ENCODE results near the gene TMEM221. TPM values are rescaled to one million over a fixed set of nuclear protein-coding genes. Genes with fewer than 3 reads are reported as not detected.
A peak's percentile ranks its signal among the peaks of the same experiment; 100 is the strongest.
"Not testable (repeated sequence)": the region's sequence is repeated elsewhere in the genome, so short reads cannot be mapped to it uniquely, and the experiment has no call there.

TMEM221 gene
- total RNA-seq, 1 donor from 2014 or later: not detected

DNA sequence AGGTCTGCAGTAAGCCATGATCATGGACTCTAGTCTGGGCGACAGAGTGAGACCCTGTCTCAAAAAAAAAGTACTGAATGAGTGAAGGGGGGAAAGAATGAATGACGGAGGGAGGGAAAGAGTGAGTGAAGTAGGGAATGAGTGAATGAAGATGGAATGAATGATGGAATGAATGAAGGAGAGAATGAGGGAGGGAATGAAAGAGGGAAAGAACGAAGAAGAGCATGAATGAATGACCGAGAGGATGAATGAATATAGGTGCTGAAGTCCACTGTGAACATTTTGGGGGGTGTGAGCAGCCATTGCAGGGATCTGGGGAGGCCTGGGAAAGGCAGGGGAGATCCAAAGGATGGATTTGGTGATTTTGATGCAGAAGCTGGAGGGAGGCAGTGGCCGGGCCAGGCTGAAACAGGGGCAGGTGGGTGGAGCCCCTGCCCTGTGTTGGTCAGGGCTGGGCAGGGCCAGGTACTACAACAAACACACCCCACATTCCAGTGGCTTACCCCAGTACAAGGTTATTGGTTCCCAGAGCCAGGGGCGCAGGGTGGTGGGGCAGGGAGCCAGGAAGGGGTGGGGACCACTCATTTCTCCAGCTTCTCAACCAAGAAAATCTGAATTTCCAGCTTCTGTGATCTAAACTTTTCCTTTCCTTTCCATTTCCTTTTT, 36.2 kb upstream of the TMEM221 start:
- Mint-ChIP-seq H3K4me1 (ENCODE audit: low read depth) (peaks cover 7% of the 10 kb centered on the region), H3K27me3 (ENCODE audit: low read depth) (no peaks in the 10 kb centered on the region), H3K9me3 (no peaks in the 10 kb centered on the region), H3K27ac (no peak overlapping the region), H3K36me3 (ENCODE audit: low read depth) (no peaks in the 10 kb centered on the region), H3K4me3 (ENCODE audit: low read depth) (no peak overlapping the region)
- DNase-seq (ENCODE audit: low spot score): no peak
- intact Hi-C loops (cut with micrococcal nuclease): no loop called here

DNA sequence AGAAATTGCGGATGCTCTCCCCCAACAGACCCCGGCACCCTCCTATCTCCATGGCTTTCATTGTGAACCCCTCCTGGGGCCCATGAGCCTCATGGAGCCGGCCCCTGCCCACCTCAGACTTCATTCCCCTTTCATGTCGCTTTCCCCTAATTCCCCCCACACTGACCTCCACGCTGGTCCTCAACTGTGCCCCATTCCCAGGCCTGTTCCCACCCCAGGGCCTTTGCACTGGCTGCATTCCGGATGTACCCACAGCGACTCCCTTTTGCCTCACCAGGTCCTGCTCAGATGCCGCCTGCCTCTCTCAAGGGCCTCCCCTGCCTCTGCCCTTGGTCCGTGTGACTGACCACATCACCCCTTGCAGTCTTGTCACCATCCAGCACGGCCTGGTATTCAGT, 35.1 kb upstream of the TMEM221 start:
- no peak for DNase-seq (ENCODE audit: low spot score)
- Mint-ChIP-seq H3K4me1 (ENCODE audit: low read depth) (no peaks in the 10 kb centered on the region), H3K9me3 (no peaks in the 10 kb centered on the region), H3K36me3 (ENCODE audit: low read depth) (no peaks in the 10 kb centered on the region), H3K27ac (no peak overlapping the region), H3K27me3 (ENCODE audit: low read depth) (no peaks in the 10 kb centered on the region), H3K4me3 (ENCODE audit: low read depth) (no peak overlapping the region)
- intact Hi-C loops (cut with micrococcal nuclease): no loop called here

DNA sequence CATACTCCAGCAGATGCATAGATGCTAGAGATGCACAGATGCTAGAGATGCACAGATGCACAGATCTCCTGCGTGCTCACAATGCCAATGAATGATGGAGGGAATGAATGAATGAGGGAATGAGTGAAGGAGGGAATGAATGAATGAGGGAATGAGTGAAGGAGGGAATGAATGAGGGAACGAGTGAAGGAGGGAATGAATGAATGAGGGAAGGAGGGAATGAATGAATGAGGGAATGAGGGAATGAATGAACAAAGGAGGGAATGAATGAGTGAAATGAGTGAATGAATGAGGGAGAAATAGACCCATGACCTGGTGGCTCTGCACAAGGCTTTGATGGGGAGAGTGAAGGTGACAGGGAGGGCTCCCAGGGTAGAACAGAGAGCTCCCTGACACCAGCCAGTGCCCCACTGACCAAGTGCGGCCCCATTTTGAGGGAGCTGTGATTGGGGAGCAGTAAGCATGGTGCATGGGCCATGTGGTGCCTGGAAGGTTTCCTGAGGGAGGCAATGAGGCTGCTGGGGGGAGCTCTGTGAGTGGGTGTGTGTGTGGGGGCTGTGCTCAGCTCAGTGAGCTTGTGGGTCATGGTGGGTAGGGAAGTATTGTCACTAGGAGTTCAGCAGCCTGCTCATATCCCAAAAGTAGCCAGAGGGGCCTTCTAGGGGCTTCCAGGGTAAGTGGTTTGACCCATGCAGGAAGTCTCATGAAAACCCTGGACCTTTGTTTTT, 34.6 kb upstream of the TMEM221 start:
- no peak overlapping the region for H3K4me3 Mint-ChIP-seq (ENCODE audit: low read depth)
- no peak overlapping the region for H3K27ac Mint-ChIP-seq
- H3K36me3 Mint-ChIP-seq (ENCODE audit: low read depth): no peaks in the 10 kb centered on the region
- no peaks in the 10 kb centered on the region for H3K27me3 Mint-ChIP-seq (ENCODE audit: low read depth)
- no peaks in the 10 kb centered on the region for H3K4me1 Mint-ChIP-seq (ENCODE audit: low read depth)
- intact Hi-C loops (cut with micrococcal nuclease): no loop called here
- H3K9me3 Mint-ChIP-seq: no peaks in the 10 kb centered on the region
- no peak for DNase-seq (ENCODE audit: low spot score)

DNA sequence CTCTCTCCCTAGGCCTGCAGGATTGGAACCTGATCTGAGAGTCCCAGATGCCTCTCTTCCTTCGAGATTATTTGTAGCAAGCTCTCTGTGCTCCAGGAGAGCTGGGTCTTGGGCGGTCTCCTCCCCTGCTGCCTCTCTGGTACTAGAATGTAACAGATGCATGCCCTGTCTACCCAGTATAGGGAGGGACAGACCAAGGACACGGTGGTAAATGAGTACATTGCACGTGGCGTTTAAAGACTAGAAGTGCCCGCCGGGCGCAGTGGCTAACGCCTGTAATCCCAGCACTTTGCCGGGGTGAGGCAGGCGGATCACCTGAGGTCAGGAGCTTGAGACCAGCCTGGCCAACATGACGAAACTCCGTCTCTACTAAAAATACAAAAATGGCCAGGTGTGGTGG, 33.5 kb upstream of the TMEM221 start:
- Mint-ChIP-seq H3K9me3 (no peaks in the 10 kb centered on the region), H3K4me3 (ENCODE audit: low read depth) (no peak overlapping the region), H3K4me1 (ENCODE audit: low read depth) (no peaks in the 10 kb centered on the region), H3K27ac (no peak overlapping the region), H3K36me3 (ENCODE audit: low read depth) (no peaks in the 10 kb centered on the region), H3K27me3 (ENCODE audit: low read depth) (no peaks in the 10 kb centered on the region)
- intact Hi-C loops (cut with micrococcal nuclease): no loop called here
- no peak for DNase-seq (ENCODE audit: low spot score)

DNA sequence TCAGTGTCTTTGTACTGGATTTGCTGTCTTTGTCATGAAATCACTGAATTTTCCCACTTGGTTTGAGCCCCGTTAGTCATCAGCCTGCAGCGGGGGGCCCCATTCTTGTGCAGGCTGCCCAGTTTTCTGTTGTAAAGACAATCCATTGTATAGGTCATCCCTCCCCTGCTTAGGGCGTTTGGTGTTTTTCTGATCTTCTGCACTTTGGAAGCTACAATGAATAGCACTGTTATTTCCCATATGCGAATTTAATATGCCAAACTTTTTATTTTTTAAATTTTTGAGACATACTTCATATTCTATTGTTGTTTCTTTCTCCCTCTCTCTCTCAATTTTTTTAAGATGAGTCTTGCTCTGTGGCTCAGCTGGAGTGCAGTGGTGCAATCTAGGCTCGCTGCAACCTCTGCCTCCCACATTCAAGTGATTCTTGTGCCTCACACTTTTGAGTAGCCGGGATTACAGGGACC, 30.9 kb upstream of the TMEM221 start:
- DNase-seq (ENCODE audit: low spot score): no peak
- intact Hi-C loops (cut with micrococcal nuclease): no loop called here
- Mint-ChIP-seq H3K27ac (no peak overlapping the region), H3K9me3 (no peaks in the 10 kb centered on the region), H3K36me3 (ENCODE audit: low read depth) (no peaks in the 10 kb centered on the region), H3K27me3 (ENCODE audit: low read depth) (no peaks in the 10 kb centered on the region), H3K4me1 (ENCODE audit: low read depth) (no peaks in the 10 kb centered on the region), H3K4me3 (ENCODE audit: low read depth) (no peak overlapping the region)

DNA sequence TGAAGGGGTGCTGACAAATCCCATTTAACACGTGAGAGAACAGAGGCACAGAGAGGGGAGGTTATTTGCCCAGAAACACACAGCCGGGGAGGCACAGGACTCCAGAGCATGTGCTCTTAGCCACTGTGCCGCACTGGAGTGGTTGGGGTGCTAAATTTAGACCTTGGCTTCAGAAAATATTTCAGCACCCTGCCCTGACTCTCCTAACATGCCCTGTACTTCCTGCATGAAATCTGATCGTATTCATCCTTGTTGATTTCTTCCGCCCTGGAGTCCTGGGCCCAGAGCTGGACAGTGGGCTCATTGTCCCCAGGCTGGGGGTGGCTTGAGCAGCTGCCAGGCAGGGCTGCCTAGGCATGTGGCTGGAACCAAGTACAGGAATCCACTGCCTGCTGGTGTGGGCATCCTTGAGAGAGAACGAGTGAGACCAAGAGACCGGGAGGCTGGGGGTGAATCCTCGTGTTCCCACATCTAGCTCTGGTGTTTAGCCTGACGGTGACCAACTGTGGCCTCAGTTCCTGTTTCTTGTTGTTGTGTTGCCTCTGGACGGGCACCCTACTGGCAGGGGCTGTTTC, 27.2 kb upstream of the TMEM221 start:
- Mint-ChIP-seq H3K4me3 (ENCODE audit: low read depth) (no peak overlapping the region), H3K4me1 (ENCODE audit: low read depth) (peaks cover 9% of the 10 kb centered on the region), H3K27ac (no peak overlapping the region), H3K9me3 (no peaks in the 10 kb centered on the region), H3K27me3 (ENCODE audit: low read depth) (peaks cover 3% of the 10 kb centered on the region), H3K36me3 (ENCODE audit: low read depth) (no peaks in the 10 kb centered on the region)
- intact Hi-C loops (cut with micrococcal nuclease): no loop called here
- no peak for DNase-seq (ENCODE audit: low spot score)

DNA sequence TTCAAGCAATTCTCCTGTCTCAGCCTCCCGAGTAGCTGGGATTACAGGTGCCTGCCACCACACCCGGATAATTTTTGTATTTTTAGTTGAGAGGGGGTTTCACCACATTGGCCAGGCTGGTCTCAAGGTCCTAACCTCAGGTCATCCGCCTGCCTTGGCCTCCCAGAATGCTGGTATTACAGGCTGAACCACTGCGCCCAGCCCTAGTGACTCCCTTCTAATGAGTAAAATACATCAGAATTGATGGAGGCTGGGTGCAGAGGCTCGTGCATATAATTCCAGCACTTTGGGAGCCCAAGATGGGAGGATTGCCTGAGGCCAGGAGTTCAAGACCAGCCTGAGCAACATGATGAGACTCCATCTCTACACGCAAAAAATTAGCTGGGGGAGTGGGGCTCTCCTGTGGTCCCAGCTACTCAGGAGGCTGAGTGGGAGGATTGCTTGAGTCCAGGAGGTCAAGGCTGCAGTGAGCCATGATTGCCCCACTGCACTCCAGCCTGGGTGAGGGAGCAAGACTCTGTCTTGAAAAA, 26.6 kb upstream of the TMEM221 start:
- DNase-seq (ENCODE audit: low spot score); H3K36me3 Mint-ChIP-seq (ENCODE audit: low read depth); intact Hi-C loops (cut with micrococcal nuclease); H3K27me3 Mint-ChIP-seq (ENCODE audit: low read depth); H3K4me3 Mint-ChIP-seq (ENCODE audit: low read depth); H3K27ac Mint-ChIP-seq; H3K9me3 Mint-ChIP-seq; H3K4me1 Mint-ChIP-seq (ENCODE audit: low read depth): not testable (repeated sequence)

DNA sequence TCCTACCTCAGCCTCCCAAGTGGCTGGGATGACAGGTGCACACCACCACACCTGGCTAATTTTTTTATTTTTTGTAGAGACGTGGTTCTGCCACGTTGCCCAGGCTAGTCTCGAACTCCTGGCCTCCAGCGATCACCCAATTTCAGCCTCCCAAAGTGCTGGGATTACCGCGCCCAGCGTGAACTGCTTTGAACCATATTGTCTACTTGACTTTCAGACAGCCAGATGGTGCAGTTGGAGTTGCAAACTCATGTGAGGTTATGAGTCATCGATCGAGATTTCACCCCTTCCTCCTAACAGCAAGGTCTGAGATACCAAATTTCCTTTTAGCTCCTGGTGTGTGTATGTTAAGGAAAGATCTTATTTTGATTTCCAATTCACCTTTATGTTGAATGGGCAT, 24.6 kb upstream of the TMEM221 start:
- Mint-ChIP-seq H3K9me3 (no peaks in the 10 kb centered on the region), H3K27ac (no peak overlapping the region), H3K4me1 (ENCODE audit: low read depth) (peaks cover 17% of the 10 kb centered on the region), H3K27me3 (ENCODE audit: low read depth) (peaks cover 6% of the 10 kb centered on the region), H3K4me3 (ENCODE audit: low read depth) (no peak overlapping the region), H3K36me3 (ENCODE audit: low read depth) (no peaks in the 10 kb centered on the region)
- no peak for DNase-seq (ENCODE audit: low spot score)
- intact Hi-C loops (cut with micrococcal nuclease): no loop called here

DNA sequence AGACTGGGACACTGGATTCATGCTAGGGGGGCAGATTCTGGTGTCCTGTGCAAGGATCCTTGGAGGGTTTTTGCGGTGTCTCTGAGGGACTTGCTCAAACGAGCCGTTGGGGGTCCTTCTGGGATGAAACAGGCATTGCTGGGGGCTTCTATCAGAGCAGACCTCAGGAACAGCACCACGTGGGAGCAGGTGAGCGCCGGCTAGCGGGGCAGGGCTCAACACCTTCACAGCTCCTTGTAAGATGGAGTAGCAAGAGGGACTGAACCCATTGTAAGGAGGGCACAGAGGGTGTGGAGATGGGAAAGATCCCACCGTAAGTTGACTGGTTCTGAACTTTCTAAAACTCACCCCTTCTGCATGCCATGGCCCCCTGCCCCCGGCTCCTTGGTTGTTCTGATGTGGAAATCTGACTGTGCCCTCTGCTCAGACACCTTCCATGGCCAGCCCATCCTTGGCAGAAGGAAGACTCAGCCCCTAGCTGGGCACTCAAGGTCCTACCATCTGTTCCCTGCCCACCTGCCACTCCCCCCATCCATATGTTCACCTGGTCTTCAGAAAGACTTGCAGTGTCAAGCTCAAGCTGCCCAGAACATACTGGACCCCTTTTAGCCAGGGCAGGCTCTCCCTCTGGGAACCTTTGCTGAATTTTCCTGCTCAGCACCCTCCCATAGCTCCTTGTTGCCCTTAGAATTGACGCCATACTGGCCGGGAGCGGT, 23.1 kb upstream of the TMEM221 start:
- Mint-ChIP-seq H3K9me3 (no peaks in the 10 kb centered on the region), H3K36me3 (ENCODE audit: low read depth) (no peaks in the 10 kb centered on the region), H3K4me1 (ENCODE audit: low read depth) (peaks cover 17% of the 10 kb centered on the region), H3K27me3 (ENCODE audit: low read depth) (peaks cover 6% of the 10 kb centered on the region), H3K27ac (no peak overlapping the region), H3K4me3 (ENCODE audit: low read depth) (peak overlapping the region; percentile 94)
- no peak for DNase-seq (ENCODE audit: low spot score)
- intact Hi-C loops (cut with micrococcal nuclease): no loop called here

DNA sequence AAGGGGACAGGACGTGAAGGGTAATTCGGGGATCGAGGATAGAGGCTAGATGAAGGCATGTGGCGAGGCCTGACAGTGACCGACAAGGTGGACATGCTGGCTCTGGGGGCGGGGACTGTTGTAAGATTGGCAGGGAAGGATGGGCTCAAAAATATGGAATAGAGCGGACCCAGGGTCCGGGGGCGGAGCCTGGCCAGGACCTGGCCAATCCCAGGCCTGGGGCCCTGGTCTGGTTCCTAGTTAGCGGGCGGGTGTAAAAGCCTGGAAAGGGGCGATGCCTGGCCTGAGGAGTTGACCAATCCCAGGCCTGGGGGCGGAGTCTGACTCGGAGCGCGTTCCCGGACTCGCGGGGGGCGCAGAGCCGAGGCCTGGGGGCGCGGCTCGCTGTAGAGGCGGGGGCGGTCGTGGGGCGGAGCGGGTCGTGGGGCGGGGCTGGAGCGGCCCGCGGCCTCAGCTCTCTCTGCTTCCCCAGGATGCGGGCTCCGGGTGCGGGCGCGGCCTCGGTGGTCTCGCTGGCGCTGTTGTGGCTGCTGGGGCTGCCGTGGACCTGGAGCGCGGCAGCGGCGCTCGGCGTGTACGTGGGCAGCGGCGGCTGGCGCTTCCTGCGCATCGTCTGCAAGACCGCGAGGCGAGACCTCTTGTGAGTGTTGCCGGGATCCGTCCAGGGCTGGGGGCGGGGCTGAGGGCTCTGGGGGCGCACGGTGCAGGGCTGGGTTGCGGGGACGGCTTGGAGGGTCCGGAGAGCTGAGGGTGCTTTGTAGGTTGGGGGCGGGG, 21.8 kb upstream of the TMEM221 start, which contains the start of gene SLC27A1:
Gene SLC27A1, plus strand, starts transcription at position 457 of the 774 bp plus-strand sequence. Its CDS starts 17 bp downstream, at position 474.
- peak within 1 kb of the TSS; percentile 94 for H3K4me3 Mint-ChIP-seq (ENCODE audit: low read depth)
- no peaks in the 10 kb centered on the region for H3K36me3 Mint-ChIP-seq (ENCODE audit: low read depth)
- H3K4me1 Mint-ChIP-seq (ENCODE audit: low read depth): peaks cover 20% of the 10 kb centered on the region
- DNase-seq (ENCODE audit: low spot score): peak; percentile 82
- intact Hi-C loops (cut with micrococcal nuclease): no loop called here
- peak within 1 kb of the TSS; percentile 79 for H3K27ac Mint-ChIP-seq
- no peaks in the 10 kb centered on the region for H3K9me3 Mint-ChIP-seq
- peaks cover 6% of the 10 kb centered on the region for H3K27me3 Mint-ChIP-seq (ENCODE audit: low read depth)

DNA sequence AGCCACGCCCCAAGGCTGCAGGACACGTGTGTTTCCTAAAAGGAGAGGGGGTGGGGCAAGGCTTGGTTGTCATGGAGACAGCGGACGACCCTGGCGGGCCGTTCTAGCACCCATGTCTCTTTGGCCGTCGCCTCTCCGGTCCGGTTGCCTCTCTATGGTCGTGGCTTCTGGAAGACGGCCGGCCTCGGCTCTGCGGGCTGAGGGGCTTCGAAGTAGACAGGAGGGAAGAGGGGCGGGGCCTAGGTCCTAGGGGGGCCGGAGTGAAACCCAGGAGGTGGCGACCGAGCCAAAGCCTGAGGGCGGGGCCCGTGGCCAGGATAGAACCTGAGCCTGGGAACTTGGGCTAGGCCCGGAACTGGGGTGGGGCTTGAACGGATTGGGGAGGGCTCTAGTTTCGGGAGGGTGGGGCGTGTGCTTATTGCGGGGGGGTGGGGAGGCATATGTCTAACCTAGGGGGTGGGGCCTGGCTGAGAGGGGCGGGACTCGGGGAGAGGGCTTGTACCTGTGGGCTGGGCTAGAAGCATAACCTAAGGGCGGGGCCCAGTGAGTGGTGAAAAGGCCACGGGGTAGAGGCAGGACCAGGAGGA, 21.1 kb upstream of the TMEM221 start:
- Mint-ChIP-seq H3K4me1 (ENCODE audit: low read depth) (peaks cover 20% of the 10 kb centered on the region), H3K27ac (peak overlapping the region; percentile 79), H3K9me3 (no peaks in the 10 kb centered on the region), H3K27me3 (ENCODE audit: low read depth) (peaks cover 6% of the 10 kb centered on the region), H3K36me3 (ENCODE audit: low read depth) (no peaks in the 10 kb centered on the region), H3K4me3 (ENCODE audit: low read depth) (peak overlapping the region; percentile 94)
- intact Hi-C loops (cut with micrococcal nuclease): loop anchor here (5.0 kb wide), 2 partner anchors 62 to 122 kb away; partner anchors contain the start of gene BST2
- peak; percentile 81 for DNase-seq (ENCODE audit: low spot score)

Measured in activated T-helper 2 cell treated with anti-CD3 and anti-CD28 coated beads, Interferon-gamma antibody, Interleukin-2, Interleukin-4, amounts not matched to agents 10 μg/mL and 5 μg/mL and 100 μg/mL, durations not matched to agents 14 hours and 24 hours and 36 hours (primary cell).